HEK293T (cell line): ENCODE data around the gene PLCH2.

Experiments
- BHLHE40 ChIP-seq: fragments of 450-650 bp; IDR thresholded peaks from 2 replicates; pipeline ENCODE4 v1.6.1; 2016; ENCODE audit warnings: mild to moderate bottlenecking, moderate library complexity, borderline replicate concordance
- CTBP1 ChIP-seq: fragments of 450-650 bp; IDR thresholded peaks from 2 replicates; pipeline ENCODE4 v1.6.1; 2016; ENCODE audit warnings: borderline replicate concordance
- ELF4 ChIP-seq: fragments of 450-650 bp; IDR thresholded peaks from 2 replicates; pipeline ENCODE4 v1.6.1; 2017; ENCODE audit warnings: antibody characterized with exemption
- FOXA1 ChIP-seq: fragments of 450-650 bp; IDR thresholded peaks from 2 replicates; pipeline ENCODE4 v1.6.1; 2016; ENCODE audit warnings: mild to moderate bottlenecking
- FOXK2 ChIP-seq: fragments of 450-650 bp; IDR thresholded peaks from 2 replicates; pipeline ENCODE4 v1.6.1; 2016; ENCODE audit warnings: mild to moderate bottlenecking
- L3MBTL2 ChIP-seq: fragments of 450-650 bp; conservative IDR thresholded peaks from 2 replicates; pipeline ENCODE4 v1.6.1; 2016; ENCODE audit warnings: mild to moderate bottlenecking
- LEF1 ChIP-seq: fragments of 450-650 bp; IDR thresholded peaks from 2 replicates; pipeline ENCODE4 v1.6.1; 2017; ENCODE audit warnings: mild to moderate bottlenecking, borderline replicate concordance
- SP1 ChIP-seq: fragments of 450-650 bp; IDR thresholded peaks from 2 replicates; pipeline ENCODE4 v1.6.1; 2017
- SUZ12 ChIP-seq: fragments of 450-650 bp; IDR thresholded peaks from 2 replicates; pipeline ENCODE4 v1.6.1; 2016; ENCODE audit warnings: mild to moderate bottlenecking

DNA sequence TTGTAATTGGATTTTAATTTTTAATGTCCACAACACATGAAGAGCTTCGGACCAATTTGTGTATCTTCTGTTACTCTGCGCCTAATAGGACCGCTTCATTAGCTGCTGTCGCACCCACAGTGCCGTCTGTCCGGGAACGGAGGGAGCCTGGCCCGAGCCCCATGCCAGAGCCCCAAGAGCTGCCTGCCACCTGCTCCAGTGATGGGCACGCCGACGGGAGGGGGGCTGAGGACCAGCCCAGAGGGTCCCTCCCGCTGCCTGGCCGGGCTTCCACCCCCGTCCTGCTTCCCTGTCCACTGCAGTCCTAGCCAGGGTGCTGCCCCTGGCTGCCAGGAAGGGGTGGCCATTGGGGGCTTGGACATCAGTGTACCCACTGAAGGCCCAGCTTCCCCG is 30.3 kb upstream of the PLCH2 start:
- TF ChIP-seq SUZ12 (no peak), FOXK2 (no peak), ELF4 (no peak), BHLHE40 (no peak), LEF1 (no peak), SP1 (no peak), L3MBTL2 (no peak), FOXA1 (no peak), CTBP1 (no peak)
